Measurements from ENCODE around the gene C3orf52. TPM values are rescaled to one million over a fixed set of nuclear protein-coding genes. Genes with fewer than 3 reads are reported as not detected.
"Not testable (repeated sequence)": the region's sequence is repeated elsewhere in the genome, so short reads cannot be mapped to it uniquely, and the experiment has no call there.

C3orf52 gene
- polyA plus RNA-seq (2013, experiment 1 of 2): 6.2 TPM
- 6.9 TPM for polyA plus RNA-seq (2013, experiment 2 of 2)

- H2BK5ac ChIP-seq (ENCODE audit: low read length): peak within 1 kb of the TSS; percentile 77
- peak within 1 kb of the TSS; percentile 85 for H3K9ac ChIP-seq (ENCODE audit: low read length)
- no peak within 1 kb of the TSS for H2BK15ac ChIP-seq (replicated peaks; ENCODE audit: low read depth)
- H3K4me2 ChIP-seq (ENCODE audit: low read length): peak within 1 kb of the TSS; percentile 87
- H3K79me1 ChIP-seq (ENCODE audit: low read length): peaks cover 6% of the 10 kb centered on the region
- no peaks in the 10 kb centered on the region for H3K27me3 ChIP-seq (ENCODE audit: insufficient read depth, low read length, poor library complexity)
- H3K27ac ChIP-seq (ENCODE audit: low read depth, low read length): peak within 1 kb of the TSS; percentile 81
- peak within 1 kb of the TSS; percentile 62 for H3K18ac ChIP-seq (ENCODE audit: low read length)
- H4K8ac ChIP-seq (ENCODE audit: low read depth, low read length): no peak within 1 kb of the TSS
- peak within 1 kb of the TSS; percentile 81 for H3K4me3 ChIP-seq (ENCODE audit: low read length)
- peaks cover 15% of the 10 kb centered on the region for H3K4me1 ChIP-seq (ENCODE audit: control insufficient read depth, low read depth, low read length)
- H4K5ac ChIP-seq (ENCODE audit: low read length): no peak within 1 kb of the TSS
- no peaks in the 10 kb centered on the region for H3K36me3 ChIP-seq (ENCODE audit: control insufficient read depth, insufficient read depth, low read length)
- no CpG with 5 or more reads among the region's 67 CpGs for WGBS (ENCODE audit: extremely low coverage, insufficient coverage, low lambda C conversion rate)
- no peak within 1 kb of the TSS for H2BK120ac ChIP-seq (ENCODE audit: low read depth, low read length)
- no peak within 1 kb of the TSS for H2AK5ac ChIP-seq (ENCODE audit: low read length)
- peak within 1 kb of the TSS; percentile 98 for H3K56ac ChIP-seq (ENCODE audit: low read length)
- peak within 1 kb of the TSS; percentile 45 for H3K4ac ChIP-seq (ENCODE audit: low read depth, low read length)
- H3K79me2 ChIP-seq (ENCODE audit: control insufficient read depth, insufficient read depth, low read length): peaks cover 7% of the 10 kb centered on the region
- peak; percentile 96 for DNase-seq
- peak within 1 kb of the TSS; percentile 48 for H3K23ac ChIP-seq (ENCODE audit: low read length)
Measured at GRCh38 chr3:112086076-112086854, at the start of gene C3orf52. TSS of gene C3orf52 (plus strand) at chr3:112086389. CDS start at chr3:112086408, 19 bp downstream.

GRCh38 chr3:112037194-112037593 lies 49.0 kb upstream of the C3orf52 start:
- H3K18ac ChIP-seq (ENCODE audit: low read length); H3K56ac ChIP-seq (ENCODE audit: low read length); H3K27ac ChIP-seq (ENCODE audit: low read depth, low read length); H2BK5ac ChIP-seq (ENCODE audit: low read length); H3K4me3 ChIP-seq (ENCODE audit: low read length); H3K27me3 ChIP-seq (ENCODE audit: insufficient read depth, low read length, poor library complexity); H3K4me1 ChIP-seq (ENCODE audit: control insufficient read depth, low read depth, low read length); H4K8ac ChIP-seq (ENCODE audit: low read depth, low read length); H4K5ac ChIP-seq (ENCODE audit: low read length); H3K79me2 ChIP-seq (ENCODE audit: control insufficient read depth, insufficient read depth, low read length); H2BK120ac ChIP-seq (ENCODE audit: low read depth, low read length); H3K36me3 ChIP-seq (ENCODE audit: control insufficient read depth, insufficient read depth, low read length); H3K9ac ChIP-seq (ENCODE audit: low read length); H3K4me2 ChIP-seq (ENCODE audit: low read length); H3K79me1 ChIP-seq (ENCODE audit: low read length); H3K4ac ChIP-seq (ENCODE audit: low read depth, low read length); H2BK15ac ChIP-seq (replicated peaks; ENCODE audit: low read depth); DNase-seq; H2AK5ac ChIP-seq (ENCODE audit: low read length); H3K23ac ChIP-seq (ENCODE audit: low read length): not testable (repeated sequence)
- no CpG with 5 or more reads among the region's 4 CpGs for WGBS (ENCODE audit: extremely low coverage, insufficient coverage, low lambda C conversion rate)

GRCh38 chr3:112038863-112039262 lies 47.3 kb upstream of the C3orf52 start:
- no peaks in the 10 kb centered on the region for H3K36me3 ChIP-seq (ENCODE audit: control insufficient read depth, insufficient read depth, low read length)
- no peak overlapping the region for H3K27ac ChIP-seq (ENCODE audit: low read depth, low read length)
- no peak overlapping the region for H2BK120ac ChIP-seq (ENCODE audit: low read depth, low read length)
- H3K18ac ChIP-seq (ENCODE audit: low read length): no peak overlapping the region
- no peak overlapping the region for H2BK5ac ChIP-seq (ENCODE audit: low read length)
- no peak overlapping the region for H3K4me3 ChIP-seq (ENCODE audit: low read length)
- no peaks in the 10 kb centered on the region for H3K27me3 ChIP-seq (ENCODE audit: insufficient read depth, low read length, poor library complexity)
- H3K4ac ChIP-seq (ENCODE audit: low read depth, low read length): no peak overlapping the region
- H2BK15ac ChIP-seq (replicated peaks; ENCODE audit: low read depth): no peak overlapping the region
- no peak overlapping the region for H4K8ac ChIP-seq (ENCODE audit: low read depth, low read length)
- no peak overlapping the region for H3K4me2 ChIP-seq (ENCODE audit: low read length)
- no peaks in the 10 kb centered on the region for H3K79me1 ChIP-seq (ENCODE audit: low read length)
- WGBS (ENCODE audit: extremely low coverage, insufficient coverage, low lambda C conversion rate): no CpG with 5 or more reads among the region's 3 CpGs
- no peak overlapping the region for H3K23ac ChIP-seq (ENCODE audit: low read length)
- no peaks in the 10 kb centered on the region for H3K79me2 ChIP-seq (ENCODE audit: control insufficient read depth, insufficient read depth, low read length)
- H3K56ac ChIP-seq (ENCODE audit: low read length): no peak overlapping the region
- DNase-seq: no peak
- H4K5ac ChIP-seq (ENCODE audit: low read length): no peak overlapping the region
- no peak overlapping the region for H3K9ac ChIP-seq (ENCODE audit: low read length)
- no peak overlapping the region for H2AK5ac ChIP-seq (ENCODE audit: low read length)
- no peaks in the 10 kb centered on the region for H3K4me1 ChIP-seq (ENCODE audit: control insufficient read depth, low read depth, low read length)

GRCh38 chr3:112041321-112041720 lies 44.9 kb upstream of the C3orf52 start:
- H3K4me1 ChIP-seq (ENCODE audit: control insufficient read depth, low read depth, low read length): no peaks in the 10 kb centered on the region
- no peak overlapping the region for H3K9ac ChIP-seq (ENCODE audit: low read length)
- no peak overlapping the region for H3K4me3 ChIP-seq (ENCODE audit: low read length)
- H4K5ac ChIP-seq (ENCODE audit: low read length): no peak overlapping the region
- H3K27me3 ChIP-seq (ENCODE audit: insufficient read depth, low read length, poor library complexity): no peaks in the 10 kb centered on the region
- H2BK5ac ChIP-seq (ENCODE audit: low read length): no peak overlapping the region
- no peaks in the 10 kb centered on the region for H3K79me2 ChIP-seq (ENCODE audit: control insufficient read depth, insufficient read depth, low read length)
- H3K27ac ChIP-seq (ENCODE audit: low read depth, low read length): no peak overlapping the region
- no peak for DNase-seq
- H3K56ac ChIP-seq (ENCODE audit: low read length): no peak overlapping the region
- H3K23ac ChIP-seq (ENCODE audit: low read length): no peak overlapping the region
- no peak overlapping the region for H3K18ac ChIP-seq (ENCODE audit: low read length)
- no peak overlapping the region for H2BK120ac ChIP-seq (ENCODE audit: low read depth, low read length)
- H3K79me1 ChIP-seq (ENCODE audit: low read length): no peaks in the 10 kb centered on the region
- no peak overlapping the region for H3K4ac ChIP-seq (ENCODE audit: low read depth, low read length)
- H3K36me3 ChIP-seq (ENCODE audit: control insufficient read depth, insufficient read depth, low read length): no peaks in the 10 kb centered on the region
- no peak overlapping the region for H3K4me2 ChIP-seq (ENCODE audit: low read length)
- no peak overlapping the region for H4K8ac ChIP-seq (ENCODE audit: low read depth, low read length)
- no peak overlapping the region for H2AK5ac ChIP-seq (ENCODE audit: low read length)
- H2BK15ac ChIP-seq (replicated peaks; ENCODE audit: low read depth): no peak overlapping the region

- Histone ChIP-seq H2BK15ac (replicated peaks; ENCODE audit: low read depth) (no peak overlapping the region), H3K27ac (ENCODE audit: low read depth, low read length) (no peak overlapping the region), H3K4me3 (ENCODE audit: low read length) (no peak overlapping the region), H3K9ac (ENCODE audit: low read length) (no peak overlapping the region), H2BK120ac (ENCODE audit: low read depth, low read length) (no peak overlapping the region), H3K79me1 (ENCODE audit: low read length) (no peaks in the 10 kb centered on the region), H2AK5ac (ENCODE audit: low read length) (no peak overlapping the region), H3K4me1 (ENCODE audit: control insufficient read depth, low read depth, low read length) (no peaks in the 10 kb centered on the region), H3K56ac (ENCODE audit: low read length) (no peak overlapping the region), H3K79me2 (ENCODE audit: control insufficient read depth, insufficient read depth, low read length) (no peaks in the 10 kb centered on the region), H3K27me3 (ENCODE audit: insufficient read depth, low read length, poor library complexity) (no peaks in the 10 kb centered on the region), H3K36me3 (ENCODE audit: control insufficient read depth, insufficient read depth, low read length) (no peaks in the 10 kb centered on the region), H2BK5ac (ENCODE audit: low read length) (no peak overlapping the region), H3K18ac (ENCODE audit: low read length) (no peak overlapping the region), H3K4ac (ENCODE audit: low read depth, low read length) (no peak overlapping the region), H4K8ac (ENCODE audit: low read depth, low read length) (no peak overlapping the region), H3K23ac (ENCODE audit: low read length) (no peak overlapping the region), H4K5ac (ENCODE audit: low read length) (no peak overlapping the region), H3K4me2 (ENCODE audit: low read length) (no peak overlapping the region)
- DNase-seq: no peak
- no CpG with 5 or more reads among the region's 6 CpGs for WGBS (ENCODE audit: extremely low coverage, insufficient coverage, low lambda C conversion rate)
Measured at GRCh38 chr3:112042842-112043280, 43.3 kb upstream of the C3orf52 start.

All from mesendoderm (in vitro differentiated cells).